GM12891 (cell line): ENCODE results near the gene MYO18A.

Experiments used
- POLR2A ChIP-seq: IDR thresholded peaks from 2 replicates; pipeline ENCODE4 v1.6.1; 2011; ENCODE audit warnings: low read depth, low read length, control low read depth
- POLR2AphosphoS5 ChIP-seq: IDR thresholded peaks from 2 replicates; pipeline ENCODE4 v1.6.1; 2011; ENCODE audit warnings: low read depth, low read length, control low read depth

- no peak for TF ChIP-seq POLR2A
- no peak for TF ChIP-seq POLR2AphosphoS5
Observed at GRCh38 chr17:29084541-29085146, 95.6 kb downstream of the MYO18A start.
